Pons (tissue), 1 donor: ENCODE results near the gene NEIL3.

Source experiments
- DNase-seq: peaks from one replicate; pipeline ENCODE4 v3.0.0-alpha.2; 2016; ENCODE audit warnings: low spot score

The NEIL3 gene

DNA sequence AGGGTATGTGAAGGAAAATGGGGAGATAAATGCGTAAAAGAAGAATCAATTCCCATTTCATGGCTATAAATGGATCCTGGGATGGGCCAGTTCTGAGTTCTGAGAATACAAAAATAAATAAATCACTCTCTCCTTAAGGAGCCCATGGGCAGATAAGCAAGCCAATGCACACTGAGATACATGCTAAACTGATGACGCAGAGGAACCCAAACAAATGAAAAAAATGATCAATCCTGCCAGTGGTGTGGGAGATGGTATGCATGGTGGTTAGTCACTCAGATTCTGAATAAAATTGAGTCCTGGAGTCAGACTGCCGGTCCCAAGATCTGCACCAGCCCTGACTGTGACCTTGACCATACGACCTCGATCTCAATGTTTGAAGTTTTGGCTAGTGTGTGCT is 59.7 kb downstream of the NEIL3 start:
- DNase-seq: no peak

DNA sequence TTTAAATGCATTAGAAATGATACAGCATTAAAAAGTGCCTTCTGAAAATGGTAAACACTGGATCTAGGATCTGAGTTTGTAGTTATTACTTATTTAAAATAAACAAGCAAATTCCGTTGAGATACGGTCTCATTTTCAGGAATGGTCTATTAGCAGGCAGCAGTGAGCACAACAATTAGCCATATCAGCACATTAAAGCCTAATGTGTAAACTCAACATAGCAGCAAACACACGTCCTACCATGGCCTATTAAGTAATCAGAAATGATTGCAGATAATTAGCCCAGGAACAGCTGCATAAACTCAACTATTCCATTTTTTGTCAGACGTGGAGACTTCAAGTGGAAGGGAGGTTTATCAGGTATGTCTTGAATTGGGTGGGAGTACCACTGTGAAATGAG is 61.8 kb downstream of the NEIL3 start:
- DNase-seq: no peak

DNA sequence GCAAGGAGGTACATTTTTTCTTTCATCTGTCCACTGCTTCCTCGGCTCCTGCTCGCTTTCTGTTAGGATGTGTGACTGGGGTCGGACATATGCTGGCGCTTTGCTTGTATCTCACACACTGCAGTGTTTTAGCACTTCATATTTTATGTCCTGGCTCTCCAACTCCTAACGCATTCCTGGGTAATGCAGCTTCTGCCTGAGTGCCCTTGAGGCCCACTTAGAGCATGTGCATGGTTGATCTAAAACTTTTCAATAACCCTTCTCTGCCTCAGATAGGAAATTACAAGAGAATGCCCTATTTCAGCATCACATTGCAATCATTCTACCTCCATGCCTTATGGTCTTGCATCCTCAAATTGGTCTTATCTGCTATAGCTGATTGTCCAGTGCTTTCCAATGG is 65.3 kb downstream of the NEIL3 start:
- DNase-seq: no peak

DNA sequence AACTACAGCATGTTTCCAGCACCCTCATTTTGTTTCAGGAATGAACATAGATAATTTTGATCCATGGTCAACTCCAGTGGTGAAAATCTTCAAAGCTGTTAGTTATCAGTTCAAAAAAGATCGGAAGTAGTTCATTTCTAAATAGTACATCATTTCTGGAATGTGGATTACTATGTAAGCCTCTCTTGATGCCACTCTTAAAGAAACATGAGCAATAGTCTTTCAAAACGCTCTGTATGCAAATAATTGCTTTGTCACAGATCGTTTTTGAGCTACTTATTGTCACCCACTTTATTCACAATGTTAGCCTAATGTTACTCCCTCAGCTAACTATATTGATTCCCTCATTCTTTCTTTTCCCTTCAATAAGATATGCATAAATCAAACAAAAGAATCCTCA is 65.7 kb downstream of the NEIL3 start:
- no peak for DNase-seq

DNA sequence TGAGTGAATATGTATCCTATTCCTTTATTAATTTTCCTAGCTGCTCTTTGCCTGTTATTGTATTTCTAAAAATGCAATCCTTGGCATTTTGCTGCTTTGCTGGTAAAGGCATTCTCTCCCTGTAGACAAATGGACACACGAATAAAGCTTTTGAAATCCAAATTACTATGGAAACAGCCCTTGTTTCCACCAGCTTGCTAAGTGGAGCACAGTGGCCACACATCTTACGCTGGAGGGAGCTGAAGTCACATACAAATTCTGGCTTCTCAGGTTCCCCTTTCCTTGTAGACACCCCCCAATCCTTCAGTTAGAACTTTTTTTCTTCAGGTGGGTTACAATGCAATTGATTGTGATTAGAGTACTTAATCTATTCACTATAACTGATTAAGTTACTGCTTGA is 66.3 kb downstream of the NEIL3 start:
- DNase-seq: no peak

DNA sequence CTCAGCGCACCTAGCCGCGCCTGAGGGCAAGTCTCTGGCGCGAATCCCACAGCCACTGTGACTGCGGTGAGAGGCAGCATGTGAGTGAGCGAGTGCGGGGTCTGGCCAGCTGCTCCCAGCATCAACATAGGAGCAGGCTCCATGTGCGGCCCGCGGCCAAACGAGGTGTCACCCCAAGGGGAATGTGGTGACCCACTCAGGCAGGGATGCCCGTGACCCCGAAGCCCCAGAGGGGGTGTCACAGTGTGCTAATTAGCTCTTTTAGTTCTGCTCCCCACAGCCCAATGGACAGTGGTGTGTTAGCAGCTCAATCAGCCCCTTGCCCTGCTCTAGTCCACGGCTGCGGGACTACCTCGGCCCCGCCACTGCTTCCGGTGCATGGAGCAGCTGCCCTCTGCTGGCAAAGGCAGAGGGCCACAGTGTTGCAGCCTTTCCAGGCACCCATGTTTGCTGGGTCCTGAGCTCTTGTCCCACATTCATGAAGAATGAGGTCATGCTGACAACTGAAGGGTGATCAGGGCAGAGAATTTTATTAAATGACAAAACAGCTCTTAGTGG is 71.1 kb downstream of the NEIL3 start:
- no peak for DNase-seq

GRCh38 chr4:177381762-177382310 is 72.2 kb downstream of the NEIL3 start:
- DNase-seq: no peak

GRCh38 chr4:177384856-177385397 is 75.3 kb downstream of the NEIL3 start:
- DNase-seq: no peak

DNA sequence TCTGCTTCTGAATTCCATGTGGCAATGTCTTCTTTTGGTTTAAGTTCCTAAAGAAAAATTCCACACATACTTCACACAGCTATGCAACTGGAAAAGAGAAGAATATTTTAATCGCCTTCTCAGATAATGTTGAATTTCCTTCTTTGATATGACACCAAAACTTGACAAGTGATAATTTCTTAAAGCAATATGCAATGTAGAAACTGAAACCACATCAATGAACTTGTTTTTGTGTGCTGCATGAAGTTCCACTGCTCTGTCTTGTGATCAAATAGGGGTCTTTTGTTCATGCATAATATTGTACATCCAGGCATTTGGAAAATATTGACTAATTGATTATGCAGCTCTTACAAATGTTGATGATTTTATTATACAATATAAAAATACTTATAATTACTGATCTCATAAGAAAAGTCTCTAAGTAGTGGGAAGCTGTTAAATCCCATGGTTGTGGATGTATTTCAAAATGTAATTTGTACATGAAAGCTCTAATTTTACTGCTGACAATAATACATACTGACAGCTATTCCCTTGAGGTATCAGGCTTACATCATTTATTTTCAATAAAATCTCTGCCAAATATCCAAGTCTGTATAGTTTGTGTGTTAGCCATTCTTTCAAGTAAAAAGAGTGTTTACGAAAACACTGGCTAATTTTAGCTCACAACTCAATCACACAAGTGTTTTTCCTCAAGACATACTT is 76.1 kb downstream of the NEIL3 start:
- no peak for DNase-seq

DNA sequence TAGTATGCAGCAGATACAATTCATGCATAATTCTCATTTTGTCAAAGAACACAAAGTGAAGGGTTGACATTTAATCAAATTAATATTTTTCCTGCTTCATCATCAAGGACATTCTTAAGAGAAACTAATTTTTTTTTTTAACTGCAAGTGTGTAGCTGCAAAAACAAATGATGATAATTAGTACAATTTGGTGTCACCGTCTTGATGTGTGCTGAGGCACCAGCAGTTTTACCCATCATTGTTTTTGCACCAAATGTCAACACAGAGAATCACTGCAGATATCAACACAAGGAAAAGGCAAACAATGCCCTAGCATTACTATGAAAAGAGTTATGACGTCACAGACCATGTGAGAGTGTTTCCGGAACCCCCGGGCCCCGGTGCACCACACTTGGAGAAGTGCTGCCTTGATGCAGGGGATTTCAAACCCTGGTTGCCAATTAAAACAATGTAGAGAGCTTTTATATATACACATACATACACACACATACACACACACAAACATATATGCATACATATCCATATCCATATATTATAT is 76.7 kb downstream of the NEIL3 start:
- DNase-seq: no peak

DNA sequence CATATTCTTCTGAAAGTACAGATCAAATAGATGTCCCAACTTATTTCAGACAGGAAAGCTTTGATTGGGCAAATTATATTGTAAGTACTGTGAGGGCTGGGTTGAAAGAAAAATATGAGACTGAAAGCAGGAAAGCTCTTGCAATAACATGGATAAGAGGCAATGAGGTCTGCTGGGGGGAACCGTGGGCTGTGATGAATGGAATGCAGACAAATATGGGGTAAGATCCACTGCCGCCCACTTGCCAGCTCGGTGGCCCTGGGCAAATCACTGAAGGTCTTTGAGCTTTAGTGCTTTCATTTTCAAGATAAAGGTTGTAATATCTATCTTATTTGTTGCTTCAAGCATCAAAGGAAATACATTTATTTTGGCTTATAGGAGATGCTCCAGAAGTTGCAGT is 81.6 kb downstream of the NEIL3 start:
- no peak for DNase-seq

- DNase-seq: no peak
These were observed 82.3 kb downstream of the NEIL3 start for GRCh38 chr4:177391953-177392352.

DNA sequence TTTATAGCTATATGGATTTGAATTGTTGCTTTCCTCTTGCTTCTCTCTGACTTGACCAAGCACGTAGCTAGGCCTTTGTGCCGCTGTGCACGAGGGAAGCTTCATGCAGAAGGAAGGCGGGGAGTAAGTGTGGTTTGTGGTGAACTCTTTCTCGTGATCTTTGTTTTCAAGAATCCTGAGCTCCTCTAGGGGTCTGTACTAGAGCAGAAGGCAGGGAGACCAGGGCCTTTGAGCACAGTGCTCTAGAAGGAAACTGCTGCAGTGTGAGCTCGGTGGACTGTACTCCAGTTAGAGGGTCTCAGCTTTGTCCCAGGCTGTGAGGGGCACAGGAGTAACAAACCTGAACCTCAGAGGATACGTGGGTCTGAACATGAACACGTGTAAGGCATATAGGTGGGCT is 83.6 kb downstream of the NEIL3 start:
- DNase-seq: no peak

DNA sequence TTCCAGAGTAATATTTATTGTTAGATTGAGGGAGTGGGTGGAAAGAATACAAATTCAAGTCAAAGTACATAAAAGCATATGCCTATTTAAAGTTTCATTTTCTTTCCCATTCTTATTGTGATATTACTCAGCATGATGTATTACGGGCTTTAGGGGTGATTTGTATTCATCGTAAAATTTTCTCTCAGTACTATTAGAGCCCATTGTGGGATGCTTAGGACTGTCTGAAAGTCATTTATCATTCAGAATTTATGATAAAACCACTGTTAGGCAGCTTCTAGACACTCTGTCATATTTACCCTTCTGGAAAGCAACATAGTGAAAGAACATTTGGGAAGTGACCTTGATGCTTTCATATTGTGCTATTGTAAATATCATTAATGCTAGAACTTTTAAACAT is 86.7 kb downstream of the NEIL3 start:
- DNase-seq: no peak

GRCh38 chr4:177400030-177400429 is 90.4 kb downstream of the NEIL3 start:
- no peak for DNase-seq

DNA sequence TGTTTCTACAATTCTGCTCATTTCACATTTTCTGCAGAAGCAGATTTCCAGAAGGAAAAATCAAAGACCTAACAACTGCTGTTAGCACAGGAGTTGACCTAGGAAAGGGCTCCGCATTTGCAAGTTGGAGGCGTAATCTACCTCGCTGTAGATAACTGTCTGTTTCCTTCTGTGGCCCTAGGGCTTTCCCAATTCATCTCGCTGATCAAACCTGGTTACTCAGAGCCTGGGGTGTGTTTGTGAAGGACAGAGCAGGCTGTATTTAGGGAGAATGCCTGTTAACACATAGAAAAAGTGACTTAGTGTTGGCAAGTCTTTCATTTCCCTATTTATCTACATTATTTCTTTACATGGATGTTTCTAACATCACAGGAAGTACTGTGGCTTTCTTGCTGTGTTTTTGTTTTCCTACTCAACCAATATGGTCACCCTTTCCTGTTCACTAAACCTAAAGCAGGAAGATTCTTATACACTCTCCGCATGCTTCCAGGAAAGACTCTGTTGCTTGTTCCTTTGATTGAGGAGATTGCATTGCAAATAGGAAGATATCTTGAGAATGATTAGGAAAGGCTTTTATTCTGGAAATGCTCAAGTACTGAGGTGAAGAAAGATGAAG is 92.1 kb downstream of the NEIL3 start:
- DNase-seq: no peak

DNA sequence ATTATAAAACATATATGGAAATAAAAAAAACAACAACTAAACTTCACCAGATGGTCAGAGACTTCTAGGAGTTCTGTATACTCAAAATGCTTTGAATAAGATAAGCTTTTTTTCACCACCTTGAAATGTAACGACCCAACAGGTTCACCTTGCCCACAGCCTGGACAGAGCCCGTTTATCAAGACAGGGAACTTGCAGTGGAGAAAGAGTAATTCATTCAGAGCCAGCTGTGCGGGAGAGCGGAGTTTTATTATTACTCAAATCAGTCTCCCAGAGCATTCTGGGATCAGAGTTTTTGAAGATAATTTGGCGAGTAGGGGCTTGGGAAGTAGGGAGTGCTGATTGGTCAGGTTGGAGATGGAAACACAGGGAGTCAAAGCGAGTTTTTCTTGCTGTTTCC is 94.1 kb downstream of the NEIL3 start:
- DNase-seq: no peak

DNA sequence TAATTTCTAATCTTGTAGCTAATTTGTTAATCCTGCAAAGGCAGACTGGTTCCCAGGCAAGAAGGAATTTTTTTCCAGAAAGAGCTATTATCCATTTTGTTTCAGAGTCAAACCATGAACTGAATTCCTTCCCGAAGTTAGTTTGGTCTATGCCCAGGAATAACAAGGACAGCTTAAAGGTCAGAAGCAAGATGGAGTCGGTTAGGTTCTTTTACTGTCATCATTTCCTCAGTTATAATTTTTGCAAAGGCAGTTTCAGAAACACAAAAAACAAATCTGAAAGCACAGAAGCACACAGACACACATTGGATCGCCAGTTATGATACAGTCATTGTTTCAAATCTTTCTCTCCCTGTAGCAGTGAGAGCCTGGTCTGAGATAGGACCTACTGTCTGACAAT is 94.7 kb downstream of the NEIL3 start:
- DNase-seq: no peak

DNA sequence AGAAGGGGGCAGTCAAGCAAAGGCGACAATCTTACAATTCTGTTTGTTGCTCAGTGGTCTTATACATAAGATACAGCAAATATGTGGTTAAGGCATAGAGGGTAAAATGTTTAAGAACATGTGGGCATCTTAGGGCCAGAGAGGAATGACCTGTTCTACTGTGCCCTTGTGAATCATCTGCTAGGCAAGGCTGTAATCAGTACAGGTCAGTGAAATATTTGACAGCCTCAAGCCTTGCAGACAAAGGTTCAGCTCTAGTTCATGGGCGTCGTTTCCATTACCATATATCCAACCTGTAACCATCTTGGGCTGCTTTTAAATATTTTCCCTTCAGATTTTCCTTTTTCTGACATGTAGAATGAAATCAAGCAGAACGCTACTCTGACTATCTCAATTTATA is 95.3 kb downstream of the NEIL3 start:
- no peak for DNase-seq

DNA sequence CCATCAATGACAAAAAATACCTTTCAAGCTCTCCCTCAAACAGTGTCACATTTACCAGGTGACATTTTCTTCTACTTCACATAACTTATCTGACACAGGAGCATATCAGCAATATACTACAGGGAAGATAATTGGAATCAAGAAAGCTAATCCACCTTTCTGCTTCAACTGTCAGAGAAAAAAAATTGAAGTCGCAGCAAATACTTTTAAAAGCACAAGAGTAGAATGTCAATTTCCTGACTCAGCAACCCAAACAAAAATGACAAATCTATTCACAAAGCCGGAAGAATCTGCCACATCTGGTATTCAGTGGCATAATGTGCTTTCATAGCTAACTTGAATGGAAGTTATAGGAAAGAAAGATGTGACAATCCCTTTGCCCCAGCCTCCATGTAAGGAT is 95.8 kb downstream of the NEIL3 start:
- DNase-seq: no peak

DNA sequence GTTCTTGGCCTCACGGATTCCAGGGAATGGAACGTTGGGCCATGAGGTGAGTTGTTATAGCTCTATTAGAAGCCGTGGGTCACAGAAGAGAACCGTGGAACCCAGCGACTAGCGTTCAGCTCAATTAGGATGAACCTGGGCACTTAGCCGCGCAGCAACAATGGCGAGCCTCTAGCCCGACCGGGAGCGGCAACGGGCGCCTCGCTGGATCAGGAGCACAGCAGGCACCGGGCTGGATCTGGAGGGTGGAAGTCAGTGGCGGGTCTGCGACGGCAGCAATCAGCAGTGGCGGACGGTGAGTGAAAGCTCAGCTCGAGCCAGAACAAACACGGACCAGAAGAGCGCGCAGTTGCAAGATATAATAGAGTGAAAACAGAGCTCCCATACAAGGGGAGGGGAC is 98.3 kb downstream of the NEIL3 start:
- no peak for DNase-seq

DNA sequence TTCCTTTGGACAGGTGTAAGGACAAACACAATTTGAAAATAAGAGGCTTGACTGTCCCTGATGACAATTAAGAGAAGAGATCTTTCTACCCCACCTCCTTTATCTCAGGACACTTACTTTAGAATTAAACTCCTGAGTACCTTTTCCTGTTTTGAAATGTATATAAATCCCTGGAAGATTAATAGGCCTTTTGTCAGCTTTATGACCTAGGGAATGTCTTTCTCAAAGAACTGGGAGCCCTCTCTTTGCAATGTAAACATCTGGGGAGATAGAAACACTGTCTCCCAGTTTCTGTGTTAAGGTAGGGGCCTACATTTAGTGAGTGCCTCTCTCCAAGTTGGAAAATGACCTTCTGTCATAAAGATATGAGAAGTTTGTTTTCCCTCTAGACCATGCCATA is 100.9 kb downstream of the NEIL3 start:
- no peak for DNase-seq

GRCh38 chr4:177411996-177412395 is 102.3 kb downstream of the NEIL3 start:
- DNase-seq: no peak
